Neural cell (in vitro differentiated cells): ENCODE measurements around the gene WNT2B. TPM values are rescaled to one million over a fixed set of nuclear protein-coding genes. Genes with fewer than 3 reads are reported as not detected.
"Not testable (repeated sequence)": the region's sequence is repeated elsewhere in the genome, so short reads cannot be mapped to it uniquely, and the experiment has no call there.

Source experiments
- H2AFZ ChIP-seq: fragments of 200-600, 300-800 bp; sonication (generic), shearing (Covaris generic); 2 replicates; pipeline ENCODE4 v1.6.0; 2014; ENCODE audit warnings: low read depth, mild to moderate bottlenecking, antibody characterized with exemption, low read length, moderate library complexity
- H3F3A ChIP-seq: fragments of 200-600 bp; shearing (Covaris generic); 2 replicates; pipeline ENCODE4 v1.6.1; 2016; ENCODE audit warnings: mild to moderate bottlenecking, moderate library complexity, mixed read lengths, antibody characterized with exemption, low read length; ENCODE audit not compliant: insufficient read depth, poor library complexity, severe bottlenecking
- H3K27ac ChIP-seq: fragments of 200-600, 300-800 bp; sonication (generic), shearing (Covaris generic); 2 replicates; pipeline ENCODE4 v1.5.1; 2014; ENCODE audit warnings: mild to moderate bottlenecking, low read length, moderate library complexity
- H3K27me3 ChIP-seq: fragments of 300-800, 200-600 bp; sonication (generic), shearing (Covaris generic); 2 replicates; pipeline ENCODE4 v1.6.0; 2014; ENCODE audit warnings: mild to moderate bottlenecking, low read depth, low read length, moderate library complexity; ENCODE audit not compliant: insufficient read depth
- H3K36me3 ChIP-seq: fragments of 300-800, 200-600 bp; sonication (generic), shearing (Covaris generic); 2 replicates; pipeline ENCODE4 v1.5.1; 2014; ENCODE audit warnings: mild to moderate bottlenecking, antibody characterized with exemption, low read length, moderate library complexity; ENCODE audit not compliant: insufficient read depth
- H3K4me2 ChIP-seq: fragments of 300-800, 200-600 bp; sonication (generic), shearing (Covaris generic); 2 replicates; pipeline ENCODE4 v1.6.0; 2014; ENCODE audit warnings: mild to moderate bottlenecking, low read length
- H3K4me3 ChIP-seq: fragments of 300-800, 200-600 bp; sonication (generic), shearing (Covaris generic); 2 replicates; pipeline ENCODE4 v1.5.1; 2014; ENCODE audit warnings: mild to moderate bottlenecking, low read length, moderate library complexity
- H3K79me2 ChIP-seq: fragments of 200-600 bp; shearing (Covaris generic); replicated peaks from 2 replicates; pipeline ENCODE4 v1.6.0; 2014; ENCODE audit warnings: mild to moderate bottlenecking, low read length, moderate library complexity; ENCODE audit not compliant: insufficient read depth
- H3K9ac ChIP-seq: fragments of 300-800, 200-600 bp; sonication (generic), shearing (Covaris generic); 2 replicates; pipeline ENCODE4 v1.6.1; 2016; ENCODE audit warnings: mild to moderate bottlenecking, low read length, mixed read lengths
- H3K9me2 ChIP-seq: fragments of 200-600 bp; shearing (Covaris generic); 2 replicates; pipeline ENCODE4 v1.6.1; 2016; ENCODE audit warnings: mild to moderate bottlenecking, low read length, mixed read lengths; ENCODE audit not compliant: insufficient read depth
- H3K9me3 ChIP-seq: fragments of 200-600, 300-800 bp; sonication (generic), shearing (Covaris generic); 2 replicates; pipeline ENCODE4 v1.6.1; 2016; ENCODE audit warnings: mild to moderate bottlenecking, mixed run types, low read length, moderate library complexity, mixed read lengths
- H4K20me1 ChIP-seq: fragments of 200-600 bp; shearing (Covaris generic); 2 replicates; pipeline ENCODE4 v1.6.1; 2016; ENCODE audit warnings: mild to moderate bottlenecking, mixed run types; ENCODE audit not compliant: insufficient read depth
- CTCF ChIP-seq: fragments of 450-650 bp; IDR thresholded peaks from 2 replicates; pipeline ENCODE4 v1.5.1; 2014; ENCODE audit warnings: antibody characterized with exemption, mild to moderate bottlenecking, moderate library complexity; ENCODE audit not compliant: poor library complexity, severe bottlenecking
- EP300 ChIP-seq: fragments of 450-650 bp; conservative IDR thresholded peaks from 2 replicates; pipeline ENCODE4 v1.6.1; 2014; ENCODE audit warnings: antibody characterized with exemption, mild to moderate bottlenecking, moderate library complexity; ENCODE audit not compliant: poor library complexity, severe bottlenecking
- EZH2 ChIP-seq: fragments of 200-600, 300-800 bp; shearing (Covaris generic), sonication (generic); IDR thresholded peaks from 2 replicates; pipeline ENCODE4 v1.6.1; 2014; ENCODE audit warnings: antibody characterized with exemption, low read length, borderline replicate concordance, mild to moderate bottlenecking; ENCODE audit not compliant: insufficient read depth, poor library complexity, severe bottlenecking
- MXI1 ChIP-seq: fragments of 450-650 bp; conservative IDR thresholded peaks from 2 replicates; pipeline ENCODE4 v1.6.1; 2014; ENCODE audit warnings: antibody characterized with exemption, mild to moderate bottlenecking; ENCODE audit not compliant: poor library complexity, severe bottlenecking
- POLR2AphosphoS5 ChIP-seq: IDR thresholded peaks from 2 replicates; pipeline ENCODE4 v1.6.1; 2012
- RAD21 ChIP-seq: fragments of 450-650 bp; conservative IDR thresholded peaks from 2 replicates; pipeline ENCODE4 v1.6.1; 2014; ENCODE audit warnings: antibody characterized with exemption, mild to moderate bottlenecking, moderate library complexity
- SMC3 ChIP-seq: fragments of 450-650 bp; conservative IDR thresholded peaks from 2 replicates; pipeline ENCODE4 v1.6.1; 2014; ENCODE audit warnings: antibody characterized with exemption, mild to moderate bottlenecking, moderate library complexity; ENCODE audit not compliant: poor library complexity
- TAF1 ChIP-seq: IDR thresholded peaks from 2 replicates; pipeline ENCODE4 v1.6.1; 2012; ENCODE audit warnings: low read depth
- polyA plus RNA-seq: library from polyadenylated mRNA; depleted of rRNA; stranded (reverse); fragments of >200 nt; gene quantifications from 2 replicates; pipeline ENCODE4 v1.2.3, GENCODE V29; 2014
- TF ChIP-seq, protein P1 (sequence below): IDR thresholded peaks from 2 replicates; pipeline ENCODE4 v1.6.1; 2012; ENCODE audit warnings: borderline replicate concordance

WNT2B gene
- polyA plus RNA-seq, 1 donor from 2014 or later, result 3.1 TPM

DNA sequence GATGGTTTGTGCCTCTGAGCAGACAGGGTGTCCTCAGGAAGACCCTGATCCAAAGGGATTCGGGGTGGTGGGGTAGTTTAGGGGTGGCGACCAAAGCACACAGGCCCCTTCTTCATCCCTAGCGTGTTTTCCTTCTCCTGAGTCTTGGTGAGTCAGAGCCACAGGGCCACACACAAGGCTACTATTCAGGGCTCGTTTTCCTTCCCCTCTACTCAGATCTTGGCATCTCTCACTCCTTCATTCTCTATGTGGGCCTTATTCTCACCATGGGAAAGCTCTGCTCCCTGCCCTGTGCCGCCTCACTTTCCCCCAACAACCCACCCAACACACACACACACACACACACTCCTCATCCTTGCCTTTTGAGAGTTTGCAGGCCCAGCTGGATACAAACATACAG is 43.6 kb upstream of the WNT2B start:
- no peak for TF ChIP-seq EP300
- TF ChIP-seq RAD21, result no peak
- TF ChIP-seq POLR2AphosphoS5, result no peak
- no peak for TF ChIP-seq CTCF
- no peak for TF ChIP-seq MXI1
- no peak for TF ChIP-seq EZH2
- no peak for TF ChIP-seq TAF1
- TF ChIP-seq, protein P1, sequence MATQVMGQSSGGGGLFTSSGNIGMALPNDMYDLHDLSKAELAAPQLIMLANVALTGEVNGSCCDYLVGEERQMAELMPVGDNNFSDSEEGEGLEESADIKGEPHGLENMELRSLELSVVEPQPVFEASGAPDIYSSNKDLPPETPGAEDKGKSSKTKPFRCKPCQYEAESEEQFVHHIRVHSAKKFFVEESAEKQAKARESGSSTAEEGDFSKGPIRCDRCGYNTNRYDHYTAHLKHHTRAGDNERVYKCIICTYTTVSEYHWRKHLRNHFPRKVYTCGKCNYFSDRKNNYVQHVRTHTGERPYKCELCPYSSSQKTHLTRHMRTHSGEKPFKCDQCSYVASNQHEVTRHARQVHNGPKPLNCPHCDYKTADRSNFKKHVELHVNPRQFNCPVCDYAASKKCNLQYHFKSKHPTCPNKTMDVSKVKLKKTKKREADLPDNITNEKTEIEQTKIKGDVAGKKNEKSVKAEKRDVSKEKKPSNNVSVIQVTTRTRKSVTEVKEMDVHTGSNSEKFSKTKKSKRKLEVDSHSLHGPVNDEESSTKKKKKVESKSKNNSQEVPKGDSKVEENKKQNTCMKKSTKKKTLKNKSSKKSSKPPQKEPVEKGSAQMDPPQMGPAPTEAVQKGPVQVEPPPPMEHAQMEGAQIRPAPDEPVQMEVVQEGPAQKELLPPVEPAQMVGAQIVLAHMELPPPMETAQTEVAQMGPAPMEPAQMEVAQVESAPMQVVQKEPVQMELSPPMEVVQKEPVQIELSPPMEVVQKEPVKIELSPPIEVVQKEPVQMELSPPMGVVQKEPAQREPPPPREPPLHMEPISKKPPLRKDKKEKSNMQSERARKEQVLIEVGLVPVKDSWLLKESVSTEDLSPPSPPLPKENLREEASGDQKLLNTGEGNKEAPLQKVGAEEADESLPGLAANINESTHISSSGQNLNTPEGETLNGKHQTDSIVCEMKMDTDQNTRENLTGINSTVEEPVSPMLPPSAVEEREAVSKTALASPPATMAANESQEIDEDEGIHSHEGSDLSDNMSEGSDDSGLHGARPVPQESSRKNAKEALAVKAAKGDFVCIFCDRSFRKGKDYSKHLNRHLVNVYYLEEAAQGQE, result no peak
- TF ChIP-seq SMC3, result no peak
- Histone ChIP-seq H3K79me2 (no peaks in the 10 kb centered on the region), H2AFZ (no peak overlapping the region), H3K9ac (no peak overlapping the region), H3K27ac (no peak overlapping the region), H4K20me1 (no peaks in the 10 kb centered on the region), H3K9me2 (no peaks in the 10 kb centered on the region), H3F3A (no peaks in the 10 kb centered on the region), H3K4me2 (no peak overlapping the region), H3K4me3 (no peak overlapping the region), H3K9me3 (no peaks in the 10 kb centered on the region), H3K36me3 (no peaks in the 10 kb centered on the region), H3K27me3 (no peaks in the 10 kb centered on the region)

- H3K79me2 ChIP-seq, result no peaks in the 10 kb centered on the region
- H3K9ac ChIP-seq, result peak overlapping the region; percentile 54
- peak; percentile 31 for TF ChIP-seq POLR2AphosphoS5
- TF ChIP-seq, protein P1, result no peak
- peak; percentile 64 for TF ChIP-seq RAD21
- no peak for TF ChIP-seq EZH2
- peak; percentile 85 for TF ChIP-seq SMC3
- TF ChIP-seq TAF1, result no peak
- no peak for TF ChIP-seq EP300
- TF ChIP-seq MXI1, result peak; percentile 78
- peak; percentile 87 for TF ChIP-seq CTCF
- H4K20me1 ChIP-seq, result no peaks in the 10 kb centered on the region
- H3K9me2 ChIP-seq, result no peaks in the 10 kb centered on the region
- peak overlapping the region; percentile 63 for H3K4me3 ChIP-seq
- peak overlapping the region; percentile 46 for H3K4me2 ChIP-seq
- no peak overlapping the region for H2AFZ ChIP-seq
- no peaks in the 10 kb centered on the region for H3K36me3 ChIP-seq
- H3K27ac ChIP-seq, result no peak overlapping the region
- H3F3A ChIP-seq, result no peaks in the 10 kb centered on the region
- H3K27me3 ChIP-seq, result no peaks in the 10 kb centered on the region
- H3K9me3 ChIP-seq, result no peaks in the 10 kb centered on the region
Observed at GRCh38 chr1:112466078-112466660, 42.6 kb upstream of the WNT2B start.

GRCh38 chr1:112470324-112470723 is 38.4 kb upstream of the WNT2B start:
- H3K79me2 ChIP-seq, result not testable (repeated sequence)

More at GRCh38 chr1:112470324-112470723, 38.4 kb upstream of the WNT2B start:
- H3K36me3 ChIP-seq, H3K9me2 ChIP-seq, H3K4me2 ChIP-seq, H2AFZ ChIP-seq, H3K27ac ChIP-seq, H3F3A ChIP-seq, H3K4me3 ChIP-seq, H3K27me3 ChIP-seq, H3K9me3 ChIP-seq, H3K9ac ChIP-seq, H4K20me1 ChIP-seq: not testable (repeated sequence)
